ENCODE results near the gene SLIT3.

SLIT3 gene

DNA sequence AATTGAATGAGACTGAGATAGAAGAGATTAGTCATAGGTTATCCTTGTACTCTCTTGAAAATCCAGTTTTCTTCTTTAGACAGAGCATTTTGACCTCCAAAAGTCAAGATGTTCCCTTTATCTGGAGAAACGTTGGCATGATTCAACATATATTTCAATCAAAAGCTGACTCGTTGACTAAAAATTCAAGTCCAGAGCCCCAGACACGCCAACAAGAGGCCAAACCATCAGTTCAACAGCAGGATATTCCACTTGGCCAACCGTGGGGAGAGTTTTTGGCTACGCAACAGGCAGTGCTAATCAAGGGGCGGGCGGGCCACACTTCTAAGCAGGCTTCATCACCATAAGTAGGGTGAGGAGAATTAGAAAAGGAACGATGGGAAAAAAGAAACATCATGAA is 119.1 kb downstream of the SLIT3 start (continued):
- TF ChIP-seq ZFP30 (CRISPR knock-in tag; IDR thresholded peaks at IDR 0.05) (no peak), ARNTL (CRISPR knock-in tag; IDR thresholded peaks at IDR 0.05; ENCODE audit: borderline replicate concordance, low read depth) (no peak), GLIS3 (CRISPR knock-in tag; IDR thresholded peaks at IDR 0.05) (no peak), ESRRG (CRISPR knock-in tag; IDR thresholded peaks at IDR 0.05) (no peak), OSR1 (CRISPR knock-in tag; IDR thresholded peaks at IDR 0.05) (no peak), SNAI2 (CRISPR knock-in tag; IDR thresholded peaks at IDR 0.05) (no peak), ZC3H10 (CRISPR knock-in tag; IDR thresholded peaks at IDR 0.05) (no peak), CSDC2 (CRISPR knock-in tag; IDR thresholded peaks at IDR 0.05) (no peak)
- TF ChIP-seq, protein P1, sequence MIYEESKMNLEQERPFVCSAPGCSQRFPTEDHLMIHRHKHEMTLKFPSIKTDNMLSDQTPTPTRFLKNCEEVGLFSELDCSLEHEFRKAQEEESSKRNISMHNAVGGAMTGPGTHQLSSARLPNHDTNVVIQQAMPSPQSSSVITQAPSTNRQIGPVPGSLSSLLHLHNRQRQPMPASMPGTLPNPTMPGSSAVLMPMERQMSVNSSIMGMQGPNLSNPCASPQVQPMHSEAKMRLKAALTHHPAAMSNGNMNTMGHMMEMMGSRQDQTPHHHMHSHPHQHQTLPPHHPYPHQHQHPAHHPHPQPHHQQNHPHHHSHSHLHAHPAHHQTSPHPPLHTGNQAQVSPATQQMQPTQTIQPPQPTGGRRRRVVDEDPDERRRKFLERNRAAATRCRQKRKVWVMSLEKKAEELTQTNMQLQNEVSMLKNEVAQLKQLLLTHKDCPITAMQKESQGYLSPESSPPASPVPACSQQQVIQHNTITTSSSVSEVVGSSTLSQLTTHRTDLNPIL (CRISPR knock-in tag; IDR thresholded peaks at IDR 0.05; ENCODE audit: low read depth), result no peak
- TF ChIP-seq, protein P2, sequence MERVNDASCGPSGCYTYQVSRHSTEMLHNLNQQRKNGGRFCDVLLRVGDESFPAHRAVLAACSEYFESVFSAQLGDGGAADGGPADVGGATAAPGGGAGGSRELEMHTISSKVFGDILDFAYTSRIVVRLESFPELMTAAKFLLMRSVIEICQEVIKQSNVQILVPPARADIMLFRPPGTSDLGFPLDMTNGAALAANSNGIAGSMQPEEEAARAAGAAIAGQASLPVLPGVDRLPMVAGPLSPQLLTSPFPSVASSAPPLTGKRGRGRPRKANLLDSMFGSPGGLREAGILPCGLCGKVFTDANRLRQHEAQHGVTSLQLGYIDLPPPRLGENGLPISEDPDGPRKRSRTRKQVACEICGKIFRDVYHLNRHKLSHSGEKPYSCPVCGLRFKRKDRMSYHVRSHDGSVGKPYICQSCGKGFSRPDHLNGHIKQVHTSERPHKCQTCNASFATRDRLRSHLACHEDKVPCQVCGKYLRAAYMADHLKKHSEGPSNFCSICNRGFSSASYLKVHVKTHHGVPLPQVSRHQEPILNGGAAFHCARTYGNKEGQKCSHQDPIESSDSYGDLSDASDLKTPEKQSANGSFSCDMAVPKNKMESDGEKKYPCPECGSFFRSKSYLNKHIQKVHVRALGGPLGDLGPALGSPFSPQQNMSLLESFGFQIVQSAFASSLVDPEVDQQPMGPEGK (CRISPR knock-in tag; IDR thresholded peaks at IDR 0.05; ENCODE audit: borderline replicate concordance), result no peak

- no peak for ATAC-seq
- no peak for TF ChIP-seq ZFP3 (CRISPR knock-in tag; IDR thresholded peaks at IDR 0.05)
- TF ChIP-seq ESRRG (CRISPR knock-in tag; IDR thresholded peaks at IDR 0.05), result no peak
- TF ChIP-seq OSR1 (CRISPR knock-in tag; IDR thresholded peaks at IDR 0.05), result no peak
- no peak for TF ChIP-seq TSHZ2 (CRISPR knock-in tag; IDR thresholded peaks at IDR 0.05)
- TF ChIP-seq TCF4 (CRISPR knock-in tag; IDR thresholded peaks at IDR 0.05; ENCODE audit: borderline replicate concordance), result no peak
- no peak for TF ChIP-seq ZNF70 (CRISPR knock-in tag; IDR thresholded peaks at IDR 0.05)
- TF ChIP-seq ZC3H10 (CRISPR knock-in tag; IDR thresholded peaks at IDR 0.05), result no peak
- no peak for TF ChIP-seq ZNF565 (CRISPR knock-in tag; conservative IDR thresholded peaks at IDR 0.05; ENCODE audit: low read depth)
- no peak for TF ChIP-seq ZNF8 (CRISPR knock-in tag; IDR thresholded peaks at IDR 0.05)
- TF ChIP-seq ZFP30 (CRISPR knock-in tag; IDR thresholded peaks at IDR 0.05), result no peak
- no peak for TF ChIP-seq ISL1 (CRISPR knock-in tag; IDR thresholded peaks at IDR 0.05)
- no peak for TF ChIP-seq SNAI2 (CRISPR knock-in tag; IDR thresholded peaks at IDR 0.05)
- TF ChIP-seq, protein P2 (CRISPR knock-in tag; IDR thresholded peaks at IDR 0.05; ENCODE audit: borderline replicate concordance), result no peak
- TF ChIP-seq, protein P1 (CRISPR knock-in tag; IDR thresholded peaks at IDR 0.05; ENCODE audit: low read depth), result no peak
- TF ChIP-seq CSRNP3 (CRISPR knock-in tag; IDR thresholded peaks at IDR 0.05), result no peak
- TF ChIP-seq PPARA (CRISPR knock-in tag; IDR thresholded peaks at IDR 0.05; ENCODE audit: borderline replicate concordance), result no peak
- no peak for TF ChIP-seq TOX (CRISPR knock-in tag; IDR thresholded peaks at IDR 0.05; ENCODE audit: borderline replicate concordance)
- no peak for TF ChIP-seq GLIS3 (CRISPR knock-in tag; IDR thresholded peaks at IDR 0.05)
- TF ChIP-seq ARNTL (CRISPR knock-in tag; IDR thresholded peaks at IDR 0.05; ENCODE audit: borderline replicate concordance, low read depth), result no peak
Measured at GRCh38 chr5:169178754-169179153, 122.2 kb downstream of the SLIT3 start.

Measured in SK-N-SH treated with all-trans-retinoic acid at 6 μM for 48 hours (cell line).